Measurements from ENCODE around the gene ACOX3.
"Not testable (repeated sequence)": the region's sequence is repeated elsewhere in the genome, so short reads cannot be mapped to it uniquely, and the experiment has no call there.

GRCh38 chr4:8420151-8420550 lies 20.4 kb downstream of the ACOX3 start:
- TF ChIP-seq CTCF (conservative IDR thresholded peaks at IDR 0.05; ENCODE audit: low read length); EZH2phosphoT487 (IDR thresholded peaks at IDR 0.05; ENCODE audit: borderline replicate concordance): not testable (repeated sequence)
